HTR-8/SVneo (cell line): ENCODE data around the gene FGGY.
"Not testable (repeated sequence)": the region's sequence is repeated elsewhere in the genome, so short reads cannot be mapped to it uniquely, and the experiment has no call there.

Experiments
- DNase-seq: peaks from one replicate; pipeline ENCODE4 v3.0.0; 2011; ENCODE audit warnings: low spot score, mixed read lengths; ENCODE audit not compliant: insufficient read length
- FAIRE-seq: peaks from 2 replicates; lab custom pipeline; 2011; peaks lifted over from hg19 to GRCh38; lab: Jason Lieb, UNC

The FGGY gene

GRCh38 chr1:59465478-59465877 lies 168.6 kb downstream of the FGGY start:
- FAIRE-seq, DNase-seq: not testable (repeated sequence)

- FAIRE-seq = no peak
Observed at GRCh38 chr1:59468828-59469428, 172.0 kb downstream of the FGGY start.

GRCh38 chr1:59471991-59472570 lies 175.2 kb downstream of the FGGY start:
- FAIRE-seq, DNase-seq: not testable (repeated sequence)

More at GRCh38 chr1:59468828-59469428, 172.0 kb downstream of the FGGY start:
- no peak for DNase-seq

- DNase-seq (no peak), FAIRE-seq (no peak)
Observed at GRCh38 chr1:59473831-59474230, 176.9 kb downstream of the FGGY start.

GRCh38 chr1:59474496-59474895 lies 177.6 kb downstream of the FGGY start:
- no peak for FAIRE-seq
- no peak for DNase-seq

- no peak for FAIRE-seq
Observed at GRCh38 chr1:59475737-59476136, 178.8 kb downstream of the FGGY start.

GRCh38 chr1:59477286-59477685 lies 180.4 kb downstream of the FGGY start:
- no peak for FAIRE-seq
- DNase-seq = no peak

More at GRCh38 chr1:59475737-59476136, 178.8 kb downstream of the FGGY start:
- DNase-seq = no peak

- FAIRE-seq = no peak
- no peak for DNase-seq
Observed at GRCh38 chr1:59477867-59478266, 181.0 kb downstream of the FGGY start.

- no peak for FAIRE-seq
Observed at GRCh38 chr1:59478822-59479221, 181.9 kb downstream of the FGGY start.

GRCh38 chr1:59480188-59480888 lies 183.4 kb downstream of the FGGY start:
- FAIRE-seq = no peak

More at GRCh38 chr1:59478822-59479221, 181.9 kb downstream of the FGGY start:
- DNase-seq = no peak

GRCh38 chr1:59481881-59482505 lies 185.1 kb downstream of the FGGY start:
- FAIRE-seq = no peak
- DNase-seq = no peak

More at GRCh38 chr1:59480188-59480888, 183.4 kb downstream of the FGGY start:
- no peak for DNase-seq

- no peak for FAIRE-seq
- DNase-seq = no peak
Observed at GRCh38 chr1:59482986-59483385, 186.1 kb downstream of the FGGY start.

GRCh38 chr1:59484096-59484495 lies 187.2 kb downstream of the FGGY start:
- FAIRE-seq (no peak), DNase-seq (peak; percentile 32)

- DNase-seq = no peak
- FAIRE-seq = no peak
Observed at GRCh38 chr1:59485171-59485570, 188.3 kb downstream of the FGGY start.

GRCh38 chr1:59485949-59486348 lies 189.1 kb downstream of the FGGY start:
- DNase-seq (no peak), FAIRE-seq (no peak)

- no peak for FAIRE-seq
- no peak for DNase-seq
Observed at GRCh38 chr1:59486615-59487014, 189.7 kb downstream of the FGGY start.

GRCh38 chr1:59487335-59488031 lies 190.6 kb downstream of the FGGY start:
- FAIRE-seq (no peak), DNase-seq (peak; percentile 15)

GRCh38 chr1:59492500-59492899 lies 195.6 kb downstream of the FGGY start:
- DNase-seq (no peak), FAIRE-seq (no peak)

GRCh38 chr1:59494145-59494833 lies 197.4 kb downstream of the FGGY start:
- no peak for DNase-seq
- FAIRE-seq = no peak

- not testable (repeated sequence) for FAIRE-seq, DNase-seq
Observed at GRCh38 chr1:59496156-59496555, 199.3 kb downstream of the FGGY start.
